Tibial artery (tissue), 4 donors: ENCODE measurements around the gene SFMBT2.

ENCODE experiments used
- DNase-seq, 2 donors: peaks; one replicate each; pipeline ENCODE4 v3.0.0-alpha.2; 2019
- H3K27ac ChIP-seq, 2 donors: fragments of 200-600 bp; sonication (generic) in 1 of 2; 1 replicate in 1 of 2; 2 replicates in 1 of 2; pipeline ENCODE4 v1.5.1; 2018 to 2019; ENCODE audit warnings: mild to moderate bottlenecking in 1 of 2
- H3K27me3 ChIP-seq, 2 donors: fragments of 200-600 bp; sonication (generic) in 1 of 2; one replicate each; pipeline versions ENCODE4 v1.5.1 to v1.6.0; 2016 to 2019
- H3K36me3 ChIP-seq, 3 donors: fragments of 200-600 bp; sonication (generic) in 2 of 3; one replicate each; pipeline ENCODE4 v1.5.1; 2016 to 2019; ENCODE audit warnings: mild to moderate bottlenecking in 2 of 3
- H3K4me1 ChIP-seq, 4 donors: fragments of 200-600 bp; sonication (generic) in 2 of 4; 1 replicate in 3 of 4; 2 replicates in 1 of 4; pipeline ENCODE4 v1.5.1; 2016 to 2019
- H3K4me3 ChIP-seq, 2 donors: fragments of 200-600 bp; sonication (generic) in 1 of 2; 1 replicate in 1 of 2; 2 replicates in 1 of 2; pipeline ENCODE4 v1.5.1; 2018 to 2019; ENCODE audit warnings: mild to moderate bottlenecking in 2 of 2
- H3K9me3 ChIP-seq, 3 donors: fragments of 200-600 bp; sonication (generic) in 1 of 3; one replicate each; pipeline ENCODE4 v1.5.1; 2016 to 2019
- intact Hi-C: fragments of 100-400 bp; cut with DNase I; formaldehyde crosslinking; loops from one replicate; pipeline ENCODE4 v1.15.0; 2023; ENCODE audit warnings: low total_unique reads
- TF ChIP-seq, protein P1 (sequence below), 2 experiments: fragments of 200-600 bp in 1 of 2; fragments of 450-650 bp in 1 of 2; IDR thresholded peaks; one replicate each; pipeline ENCODE4 v1.5.1; 2017 to 2019; ENCODE audit warnings: antibody characterized with exemption in 2 of 2, mild to moderate bottlenecking in 1 of 2, moderate library complexity in 1 of 2

The SFMBT2 gene

DNA sequence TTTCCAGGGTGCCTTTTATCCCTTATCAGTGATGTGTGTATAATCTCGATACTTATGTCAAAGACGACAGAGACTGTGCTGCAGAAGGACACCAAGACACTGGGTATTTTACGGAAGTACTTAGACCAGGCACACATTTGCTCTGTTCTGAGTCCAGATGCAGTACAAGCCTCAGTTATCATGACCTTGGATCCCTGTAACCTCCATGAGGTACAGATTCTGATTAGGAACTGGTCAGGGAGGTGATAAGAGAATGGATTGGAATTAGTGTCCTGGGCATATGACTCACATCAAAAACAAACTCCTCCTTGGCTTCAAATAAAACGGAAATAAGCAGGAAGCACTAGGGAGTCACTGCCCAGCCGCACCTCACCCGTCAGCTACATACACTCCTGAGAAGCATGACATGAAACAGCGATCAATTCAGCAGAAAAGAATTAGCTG lies 146.5 kb downstream of the SFMBT2 start:
- DNase-seq: no peak
- Histone ChIP-seq H3K4me1 (peaks cover 0 to 4% (median 0%) of the 10 kb centered on the region in 4 donors), H3K27me3 (no peaks in the 10 kb centered on the region), H3K27ac (no peak overlapping the region), H3K4me3 (no peak overlapping the region), H3K36me3 (no peaks in the 10 kb centered on the region), H3K9me3 (no peaks in the 10 kb centered on the region)
- intact Hi-C loops: no loop called here
- TF ChIP-seq, protein P1, sequence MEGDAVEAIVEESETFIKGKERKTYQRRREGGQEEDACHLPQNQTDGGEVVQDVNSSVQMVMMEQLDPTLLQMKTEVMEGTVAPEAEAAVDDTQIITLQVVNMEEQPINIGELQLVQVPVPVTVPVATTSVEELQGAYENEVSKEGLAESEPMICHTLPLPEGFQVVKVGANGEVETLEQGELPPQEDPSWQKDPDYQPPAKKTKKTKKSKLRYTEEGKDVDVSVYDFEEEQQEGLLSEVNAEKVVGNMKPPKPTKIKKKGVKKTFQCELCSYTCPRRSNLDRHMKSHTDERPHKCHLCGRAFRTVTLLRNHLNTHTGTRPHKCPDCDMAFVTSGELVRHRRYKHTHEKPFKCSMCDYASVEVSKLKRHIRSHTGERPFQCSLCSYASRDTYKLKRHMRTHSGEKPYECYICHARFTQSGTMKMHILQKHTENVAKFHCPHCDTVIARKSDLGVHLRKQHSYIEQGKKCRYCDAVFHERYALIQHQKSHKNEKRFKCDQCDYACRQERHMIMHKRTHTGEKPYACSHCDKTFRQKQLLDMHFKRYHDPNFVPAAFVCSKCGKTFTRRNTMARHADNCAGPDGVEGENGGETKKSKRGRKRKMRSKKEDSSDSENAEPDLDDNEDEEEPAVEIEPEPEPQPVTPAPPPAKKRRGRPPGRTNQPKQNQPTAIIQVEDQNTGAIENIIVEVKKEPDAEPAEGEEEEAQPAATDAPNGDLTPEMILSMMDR (IDR thresholded peaks at IDR 0.05): no peak

DNA sequence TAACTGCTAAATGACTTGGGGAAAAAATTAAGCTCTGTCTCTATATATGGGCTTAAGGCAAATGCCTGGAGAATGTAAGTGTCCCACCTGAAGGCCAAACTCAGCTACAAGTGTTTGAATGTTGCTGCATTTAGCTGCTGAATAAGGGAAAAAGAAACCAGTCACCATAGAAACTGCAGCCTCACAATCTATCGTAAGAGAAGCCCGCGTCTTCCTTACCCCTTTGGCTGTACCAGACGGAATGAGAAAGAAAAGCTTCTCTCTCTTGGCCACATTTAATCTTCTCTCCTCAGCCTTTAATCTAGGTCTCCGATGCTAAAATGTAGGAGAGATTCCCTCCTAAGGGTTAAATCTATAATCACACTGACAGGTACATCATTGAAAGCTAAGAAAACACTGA lies 147.2 kb downstream of the SFMBT2 start:
- Histone ChIP-seq H3K27me3 (no peaks in the 10 kb centered on the region), H3K27ac (no peak overlapping the region), H3K36me3 (no peaks in the 10 kb centered on the region), H3K4me3 (no peak overlapping the region), H3K4me1 (peaks cover 0 to 4% (median 0%) of the 10 kb centered on the region in 4 donors), H3K9me3 (no peaks in the 10 kb centered on the region)
- no peak for DNase-seq
- TF ChIP-seq, protein P1 (IDR thresholded peaks at IDR 0.05): no peak
- intact Hi-C loops: no loop called here

GRCh38 chr10:7261351-7261750 lies 149.5 kb downstream of the SFMBT2 start:
- Histone ChIP-seq H3K27ac (no peak overlapping the region), H3K36me3 (no peaks in the 10 kb centered on the region), H3K4me1 (peaks cover 0 to 4% (median 0%) of the 10 kb centered on the region in 4 donors), H3K27me3 (no peaks in the 10 kb centered on the region), H3K4me3 (no peak overlapping the region), H3K9me3 (no peaks in the 10 kb centered on the region)
- intact Hi-C loops: no loop called here
- TF ChIP-seq, protein P1 (IDR thresholded peaks at IDR 0.05): no peak
- DNase-seq: no peak

DNA sequence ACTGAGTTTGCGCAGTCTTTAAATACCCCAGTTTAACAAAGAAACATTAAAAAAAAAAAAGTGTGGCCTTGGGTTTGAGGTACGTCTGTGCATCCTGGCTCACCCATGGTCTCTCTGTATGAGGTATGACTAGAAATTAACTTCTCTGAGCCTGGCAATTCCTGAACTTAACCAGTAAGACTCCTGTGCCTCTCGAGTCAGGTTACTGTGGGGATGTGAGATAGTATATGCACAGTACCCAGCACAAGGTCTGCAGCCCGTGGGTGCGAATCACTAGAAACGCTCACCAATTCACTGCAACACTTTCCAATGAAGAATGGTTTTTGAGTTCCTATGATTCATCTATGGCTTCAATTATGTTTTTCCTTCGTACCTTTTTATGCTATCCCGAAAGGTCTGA lies 149.9 kb downstream of the SFMBT2 start:
- Histone ChIP-seq H3K4me3 (no peak overlapping the region), H3K36me3 (no peaks in the 10 kb centered on the region), H3K4me1 (peaks cover 0 to 4% (median 0%) of the 10 kb centered on the region in 4 donors), H3K27ac (no peak overlapping the region), H3K9me3 (no peaks in the 10 kb centered on the region), H3K27me3 (no peaks in the 10 kb centered on the region)
- DNase-seq: no peak
- TF ChIP-seq, protein P1 (IDR thresholded peaks at IDR 0.05): no peak
- intact Hi-C loops: no loop called here

GRCh38 chr10:7260412-7260900 lies 150.4 kb downstream of the SFMBT2 start:
- Histone ChIP-seq H3K36me3 (no peaks in the 10 kb centered on the region), H3K9me3 (no peaks in the 10 kb centered on the region), H3K27ac (no peak overlapping the region), H3K4me3 (no peak overlapping the region), H3K27me3 (no peaks in the 10 kb centered on the region), H3K4me1 (peaks cover 0 to 4% (median 0%) of the 10 kb centered on the region in 4 donors)
- TF ChIP-seq, protein P1 (IDR thresholded peaks at IDR 0.05): peak; percentile 35 to 36
- peak; percentile 77 to 83 for DNase-seq
- intact Hi-C loops: no loop called here
